NOMO-1 treated with dmso at 0.1 percent for 144 hours (cell line): ENCODE data around the gene IL4R.
"Not testable (repeated sequence)": the region's sequence is repeated elsewhere in the genome, so short reads cannot be mapped to it uniquely, and the experiment has no call there.

Source experiments
- DNase-seq: peaks from one replicate; lab custom pipeline; 2025; ENCODE audit not compliant: unreplicated experiment; lab: John Stamatoyannopoulos, UW

Gene IL4R

GRCh38 chr16:27287887-27288286 lies 25.9 kb upstream of the IL4R start:
- DNase-seq, result peak; percentile 39

DNA sequence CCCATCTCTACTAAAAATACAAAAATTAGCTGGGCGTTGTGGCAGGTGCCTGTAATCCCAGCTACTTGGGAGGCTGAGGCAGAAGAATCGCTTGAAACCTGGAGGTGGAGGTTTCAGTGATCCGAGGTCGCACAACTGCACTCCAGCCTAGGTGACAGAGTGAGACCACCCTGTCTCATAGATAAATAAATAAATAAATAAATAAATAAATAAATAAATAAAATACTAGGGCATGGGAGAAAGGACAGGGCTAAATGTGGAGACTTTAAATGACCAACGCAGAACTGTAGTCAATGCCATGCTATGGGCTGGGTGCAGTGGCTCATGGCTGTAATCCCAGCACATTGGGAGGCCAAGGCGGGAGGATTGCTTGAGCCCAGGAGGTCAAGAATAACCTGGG lies 25.5 kb upstream of the IL4R start:
- not testable (repeated sequence) for DNase-seq

DNA sequence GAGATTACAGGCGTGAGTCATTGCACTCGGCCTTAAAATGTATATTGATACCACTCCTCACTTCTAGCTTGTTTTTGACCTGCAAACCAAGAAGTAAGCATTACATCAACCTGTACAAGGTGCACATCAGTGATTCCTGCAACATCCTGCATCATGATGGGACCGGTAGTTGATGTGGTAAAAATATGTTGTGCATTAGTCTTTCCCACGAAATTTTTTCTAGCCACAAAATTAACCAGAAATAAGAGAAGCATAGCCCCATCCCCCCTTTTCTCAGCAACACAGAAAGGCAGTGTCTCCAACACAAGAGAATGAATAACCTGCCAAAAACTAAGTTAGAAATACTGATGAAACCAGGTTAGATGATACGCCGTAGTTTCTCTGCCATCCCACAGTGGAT lies 24.1 kb upstream of the IL4R start:
- DNase-seq, result no peak

GRCh38 chr16:27290562-27290961 lies 23.2 kb upstream of the IL4R start:
- no peak for DNase-seq

- DNase-seq, result no peak
Observed at GRCh38 chr16:27291106-27291505, 22.7 kb upstream of the IL4R start.

GRCh38 chr16:27291722-27292240 lies 22.0 kb upstream of the IL4R start:
- no peak for DNase-seq

GRCh38 chr16:27293343-27293742 lies 20.4 kb upstream of the IL4R start:
- DNase-seq, result no peak

DNA sequence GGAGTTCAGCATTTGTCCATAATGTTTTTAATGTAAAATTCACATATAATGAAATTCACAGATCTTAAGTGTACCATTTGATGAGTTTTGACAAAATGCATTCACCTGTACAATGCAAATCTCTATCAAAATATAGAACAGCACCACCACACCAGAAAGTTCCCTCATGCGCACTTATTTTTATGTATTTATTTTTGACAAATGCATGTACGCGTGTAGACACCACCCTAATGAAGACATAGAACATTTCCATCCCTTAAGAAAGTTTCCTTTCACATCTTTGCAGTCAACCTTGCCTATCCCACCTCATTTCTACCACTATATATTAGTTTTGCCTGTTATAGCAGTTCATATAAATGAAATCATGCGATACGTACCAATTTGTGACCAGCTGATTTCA lies 15.6 kb upstream of the IL4R start:
- no peak for DNase-seq

DNA sequence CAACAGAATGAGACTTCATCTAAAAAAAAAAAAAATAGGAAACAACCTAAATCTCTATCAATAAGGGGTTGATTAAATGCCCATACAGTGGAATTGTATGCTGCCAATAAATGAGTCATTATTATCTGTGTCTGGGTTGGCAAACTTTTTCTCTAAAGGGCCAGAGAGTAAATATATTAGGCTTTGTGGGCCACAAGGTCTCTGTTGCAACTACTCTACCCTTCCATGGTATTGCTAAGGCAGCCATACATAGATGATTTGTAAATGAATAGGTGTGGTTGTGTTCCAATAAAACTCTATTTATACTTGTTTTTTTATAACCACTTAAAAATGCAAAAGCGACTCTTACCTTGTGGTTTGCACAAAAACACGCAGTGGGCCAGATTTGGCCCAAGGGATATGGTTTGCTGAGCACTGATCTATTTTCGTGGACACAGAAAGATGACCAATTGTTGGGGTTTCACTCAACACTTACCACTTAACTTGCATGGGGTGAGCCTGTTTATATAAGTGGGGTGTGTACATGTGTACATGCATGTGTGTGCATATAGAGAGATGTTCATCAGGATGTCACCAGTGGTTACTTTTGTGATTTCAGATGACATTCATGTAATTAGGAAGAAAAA lies 12.4 kb upstream of the IL4R start:
- DNase-seq, result no peak

- DNase-seq, result no peak
Observed at GRCh38 chr16:27302126-27302525, 11.6 kb upstream of the IL4R start.

GRCh38 chr16:27303256-27304100 lies 10.3 kb upstream of the IL4R start:
- DNase-seq, result no peak

DNA sequence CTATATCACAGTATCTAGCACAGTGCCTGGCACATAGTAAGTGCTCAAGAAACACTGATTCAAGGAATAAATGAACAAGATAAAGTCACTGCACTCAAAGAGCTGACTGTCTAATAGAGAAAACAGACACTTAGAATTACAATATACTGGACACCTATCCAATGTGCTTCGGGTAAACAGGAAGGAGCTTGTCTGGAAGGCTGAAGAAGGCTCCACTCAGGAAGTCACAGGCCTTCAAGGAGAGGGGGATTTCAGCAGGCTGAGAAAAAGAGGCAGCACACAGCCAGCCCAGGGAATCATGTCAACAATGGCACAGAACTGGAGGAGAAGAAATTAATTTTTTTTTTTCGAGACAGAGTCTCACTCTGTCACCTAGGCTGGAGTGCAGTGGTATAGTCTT lies 9.7 kb upstream of the IL4R start:
- DNase-seq, result no peak

- peak; percentile 40 for DNase-seq
Observed at GRCh38 chr16:27304881-27305745, 8.7 kb upstream of the IL4R start.

GRCh38 chr16:27305839-27306442 lies 7.8 kb upstream of the IL4R start:
- DNase-seq, result no peak

DNA sequence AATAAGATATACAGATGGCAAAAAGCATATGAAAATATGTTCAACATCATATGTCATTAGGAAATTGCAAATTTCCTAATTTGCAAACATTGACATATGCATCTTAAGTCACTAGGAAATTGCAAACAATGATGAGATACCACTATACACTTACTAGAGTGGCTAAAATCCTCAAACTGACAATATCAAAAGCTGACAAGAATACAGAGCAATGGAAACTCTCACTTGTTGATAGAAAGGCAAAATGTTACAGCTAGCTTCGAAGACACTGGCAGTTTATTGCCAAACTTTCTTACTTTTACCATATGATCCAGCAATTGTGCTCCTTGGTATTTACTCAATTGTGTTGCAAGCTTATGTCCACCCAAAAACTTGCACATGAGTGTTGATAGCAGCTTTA lies 5.0 kb upstream of the IL4R start:
- DNase-seq, result no peak

- no peak for DNase-seq
Observed at GRCh38 chr16:27310576-27311447, 3.0 kb upstream of the IL4R start.

DNA sequence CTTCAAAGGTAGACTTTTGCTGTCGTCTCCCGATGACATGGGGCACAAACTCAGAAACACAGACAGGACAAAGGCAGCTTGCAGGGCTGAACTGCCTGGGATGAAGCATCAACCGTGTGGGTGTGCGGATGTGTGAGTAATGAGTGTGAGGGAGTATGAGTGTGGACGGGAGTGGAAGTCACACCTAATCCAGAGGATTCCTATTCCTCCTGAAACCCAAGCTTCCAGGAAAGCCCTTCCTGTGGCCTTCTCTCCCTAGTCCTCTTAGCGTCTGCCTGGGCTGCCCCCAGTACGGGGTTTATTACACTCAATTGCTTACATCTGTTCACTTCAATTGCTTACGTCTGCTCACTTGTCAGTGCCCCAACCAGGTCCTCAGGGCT lies 2.3 kb upstream of the IL4R start:
- no peak for DNase-seq

- no peak for DNase-seq
Observed at GRCh38 chr16:27311897-27312303, 1.9 kb upstream of the IL4R start.

DNA sequence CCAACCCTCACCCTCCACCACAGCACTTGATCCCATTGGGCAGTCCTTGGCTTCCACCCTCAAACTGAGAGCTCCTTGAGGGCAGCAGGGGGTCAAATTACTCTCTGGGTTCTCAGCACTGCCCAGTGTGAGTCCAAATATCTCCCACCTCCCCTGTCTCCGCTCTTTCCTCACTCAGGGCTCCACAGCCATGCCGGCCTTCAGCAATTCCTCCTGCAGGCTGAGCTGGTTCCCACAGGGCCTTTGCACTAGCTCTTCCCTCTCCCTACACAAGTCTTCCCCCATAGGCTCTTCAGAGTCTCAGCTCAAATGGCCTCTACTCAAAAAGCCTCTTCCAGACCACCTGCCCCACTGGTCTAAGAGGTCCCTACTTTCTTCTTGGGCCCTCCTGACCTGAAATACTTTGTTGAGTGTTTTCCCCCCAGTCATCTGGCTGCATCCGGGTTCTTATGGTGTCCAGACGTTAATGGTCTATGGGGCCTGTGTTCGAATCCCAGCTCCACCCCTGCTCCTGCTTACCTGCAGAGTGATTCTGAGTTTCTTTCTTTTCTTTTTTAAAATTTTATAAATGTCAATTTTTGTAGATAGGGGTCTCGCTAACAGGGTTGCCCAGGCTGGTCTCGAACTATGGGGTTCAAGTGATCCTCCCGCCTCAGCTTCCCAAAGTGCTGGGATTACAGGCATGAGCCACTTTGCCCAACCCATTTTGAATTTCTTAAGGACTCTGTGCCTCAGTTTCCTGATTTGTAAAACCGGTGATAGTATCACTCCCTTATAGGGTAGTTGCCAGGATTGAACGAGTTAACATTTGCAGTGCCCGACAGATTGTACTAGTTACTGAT lies 973 bp upstream of the IL4R start:
- no peak for DNase-seq
